ENCODE results near the gene EXOSC10. TPM values are rescaled to one million over a fixed set of nuclear protein-coding genes. Genes with fewer than 3 reads are reported as not detected.
"Not testable (repeated sequence)": the region's sequence is repeated elsewhere in the genome, so short reads cannot be mapped to it uniquely, and the experiment has no call there.

The EXOSC10 gene
- total RNA-seq, 1 donor from 2014 or later: 49.1 TPM

DNA sequence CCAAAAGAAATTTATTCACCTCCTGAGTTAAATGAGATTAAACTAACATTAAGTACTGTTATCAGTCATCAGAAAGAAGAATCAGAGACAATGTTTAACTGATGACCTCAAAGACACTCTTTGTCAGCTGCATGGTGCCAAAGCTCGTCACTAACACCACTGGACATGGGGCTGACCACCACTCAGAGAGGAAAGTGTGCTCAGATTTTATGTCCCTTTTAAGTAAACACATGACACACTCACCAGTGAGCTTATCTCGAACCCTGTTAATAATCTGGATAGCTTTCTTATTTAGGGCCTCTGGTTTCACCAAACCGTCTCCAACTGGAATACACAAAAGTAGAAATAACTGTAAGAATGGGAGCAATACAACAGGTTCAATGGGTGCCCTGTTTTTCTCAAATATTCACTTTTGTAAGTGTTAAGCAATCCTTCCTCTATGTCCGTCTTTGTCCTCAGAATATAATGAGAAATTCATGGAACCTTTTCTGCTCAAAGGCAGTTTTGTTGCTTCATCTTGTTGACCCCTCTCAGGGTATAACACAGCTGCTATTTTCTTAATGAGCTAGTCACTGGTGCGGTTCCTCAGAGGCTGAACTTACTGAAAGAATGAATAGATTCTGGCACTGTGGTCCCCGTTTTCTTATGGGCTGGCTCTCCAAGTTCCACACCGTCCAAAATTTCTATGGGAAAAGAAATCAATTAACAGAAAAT is 9.5 kb upstream of the EXOSC10 start:
- Mint-ChIP-seq H3K4me1 (ENCODE audit: low read depth) (no peaks in the 10 kb centered on the region), H3K36me3 (ENCODE audit: low read depth) (peaks cover 35% of the 10 kb centered on the region), H3K9me3 (ENCODE audit: low read depth) (no peaks in the 10 kb centered on the region), H3K4me3 (ENCODE audit: unreplicated experiment) (no peak overlapping the region), H3K27ac (ENCODE audit: unreplicated experiment) (no peak overlapping the region), H3K27me3 (ENCODE audit: low read depth) (no peaks in the 10 kb centered on the region)
- TF ChIP-seq CTCF (IDR thresholded peaks at IDR 0.05): no peak
- no peak for DNase-seq (ENCODE audit: low spot score)

DNA sequence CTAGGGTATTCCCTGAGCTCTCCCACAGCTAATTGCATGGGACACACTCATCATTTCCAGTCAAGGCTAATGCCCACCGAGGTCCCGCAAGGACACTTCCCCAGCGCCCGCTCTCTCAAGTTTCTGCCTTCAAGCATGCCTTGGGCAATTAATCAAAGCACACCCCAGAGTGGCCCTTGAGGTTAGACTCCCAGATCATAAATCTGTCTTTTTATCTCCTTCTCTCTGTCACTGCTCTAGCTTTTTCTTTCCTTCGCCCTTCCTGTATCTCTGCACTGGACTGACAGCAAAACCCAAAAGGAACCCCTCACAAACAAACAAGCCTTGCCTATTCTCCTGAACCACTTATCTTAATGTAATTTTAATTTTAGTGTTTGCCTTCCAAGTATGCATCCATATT is 7.9 kb upstream of the EXOSC10 start:
- Mint-ChIP-seq H3K36me3 (ENCODE audit: low read depth) (peaks cover 26% of the 10 kb centered on the region), H3K9me3 (ENCODE audit: low read depth) (no peaks in the 10 kb centered on the region), H3K27me3 (ENCODE audit: low read depth) (no peaks in the 10 kb centered on the region), H3K27ac (ENCODE audit: unreplicated experiment) (no peak overlapping the region), H3K4me3 (ENCODE audit: unreplicated experiment) (no peak overlapping the region), H3K4me1 (ENCODE audit: low read depth) (no peaks in the 10 kb centered on the region)
- no peak for DNase-seq (ENCODE audit: low spot score)
- TF ChIP-seq CTCF (IDR thresholded peaks at IDR 0.05): no peak

- Mint-ChIP-seq H3K36me3 (ENCODE audit: low read depth) (peaks cover 21% of the 10 kb centered on the region), H3K4me1 (ENCODE audit: low read depth) (no peaks in the 10 kb centered on the region), H3K9me3 (ENCODE audit: low read depth) (no peaks in the 10 kb centered on the region), H3K4me3 (ENCODE audit: unreplicated experiment) (no peak overlapping the region), H3K27ac (ENCODE audit: unreplicated experiment) (no peak overlapping the region), H3K27me3 (ENCODE audit: low read depth) (no peaks in the 10 kb centered on the region)
- TF ChIP-seq CTCF (IDR thresholded peaks at IDR 0.05): no peak
- DNase-seq (ENCODE audit: low spot score): no peak
These were observed 5.9 kb upstream of the EXOSC10 start for GRCh38 chr1:11105586-11105985.

DNA sequence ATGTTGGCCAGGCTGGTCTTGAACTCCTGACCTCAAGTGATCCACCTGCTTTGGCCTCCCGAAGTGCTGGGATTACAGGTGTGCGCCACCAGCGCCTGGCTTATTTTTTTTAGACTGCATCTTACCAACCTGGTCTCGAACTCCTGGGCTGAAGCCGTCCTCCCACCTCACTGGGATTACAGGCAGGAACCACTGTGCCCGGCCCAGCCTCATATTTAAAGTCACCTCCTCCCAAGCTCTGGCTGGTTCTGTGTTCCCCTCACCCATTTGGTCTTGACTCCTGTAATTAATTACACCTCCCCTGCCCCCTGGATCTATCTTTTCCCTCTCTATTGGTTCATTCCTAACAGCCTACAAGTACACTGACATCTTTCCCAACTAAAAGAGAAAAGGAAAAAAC is 1.7 kb upstream of the EXOSC10 start:
- Mint-ChIP-seq H3K27ac (ENCODE audit: unreplicated experiment) (peak overlapping the region; percentile 57), H3K4me3 (ENCODE audit: unreplicated experiment) (no peak overlapping the region), H3K27me3 (ENCODE audit: low read depth) (no peaks in the 10 kb centered on the region), H3K4me1 (ENCODE audit: low read depth) (peaks cover 15% of the 10 kb centered on the region), H3K9me3 (ENCODE audit: low read depth) (no peaks in the 10 kb centered on the region), H3K36me3 (ENCODE audit: low read depth) (peaks cover 8% of the 10 kb centered on the region)
- no peak for TF ChIP-seq CTCF (IDR thresholded peaks at IDR 0.05)
- DNase-seq (ENCODE audit: low spot score): no peak

DNA sequence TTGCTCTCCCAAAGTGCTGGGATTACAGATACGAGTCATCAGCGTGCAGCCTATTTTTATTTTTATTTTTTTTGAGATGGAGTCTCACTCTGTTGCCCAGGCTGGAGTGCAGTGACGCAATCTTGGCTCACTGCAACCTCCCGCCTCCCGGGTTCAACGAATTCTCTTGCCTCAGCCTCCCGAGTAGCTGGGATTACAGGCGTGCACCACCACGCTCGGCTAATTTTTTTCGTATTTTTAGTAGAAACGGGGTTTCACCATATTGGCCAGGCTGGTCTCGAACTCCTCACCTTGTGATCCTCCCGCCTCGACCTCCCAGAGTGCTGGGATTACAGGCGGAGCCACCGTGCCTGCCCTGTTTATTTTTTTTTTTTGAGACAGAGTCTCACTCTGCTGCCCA is 1.1 kb upstream of the EXOSC10 start:
- Mint-ChIP-seq H3K27ac (ENCODE audit: unreplicated experiment) (peak overlapping the region; percentile 95), H3K4me1 (ENCODE audit: low read depth) (peaks cover 15% of the 10 kb centered on the region)
- H3K36me3 Mint-ChIP-seq (ENCODE audit: low read depth); H3K27me3 Mint-ChIP-seq (ENCODE audit: low read depth); H3K4me3 Mint-ChIP-seq (ENCODE audit: unreplicated experiment); H3K9me3 Mint-ChIP-seq (ENCODE audit: low read depth); DNase-seq (ENCODE audit: low spot score): not testable (repeated sequence)

- Mint-ChIP-seq H3K36me3 (ENCODE audit: low read depth) (peaks cover 4% of the 10 kb centered on the region), H3K9me3 (ENCODE audit: low read depth) (no peaks in the 10 kb centered on the region), H3K27me3 (ENCODE audit: low read depth) (no peaks in the 10 kb centered on the region), H3K4me1 (ENCODE audit: low read depth) (peaks cover 15% of the 10 kb centered on the region), H3K27ac (ENCODE audit: unreplicated experiment) (peak overlapping the region; percentile 95), H3K4me3 (ENCODE audit: unreplicated experiment) (peak overlapping the region; percentile 86)
- no peak for TF ChIP-seq CTCF (IDR thresholded peaks at IDR 0.05)
- DNase-seq (ENCODE audit: low spot score): no peak
These were observed 452 bp upstream of the EXOSC10 start for GRCh38 chr1:11100149-11100493.
